HL-60/S4 treated with retinoic acid at 250 ng/mL for 4 days and 3 days (cell line): ENCODE measurements around the gene SEC63.
"Not testable (repeated sequence)": the region's sequence is repeated elsewhere in the genome, so short reads cannot be mapped to it uniquely, and the experiment has no call there.

Experiments
- in situ Hi-C: fragments of 300-500 bp; cut with MboI; formaldehyde crosslinking; loops from 2 replicates; pipeline ENCODE4 v1.7.0; 2022; ENCODE audit warnings: low sequenced_read_pairs

Gene SEC63

GRCh38 chr6:107932580-107932979 is 25.4 kb downstream of the SEC63 start:
- in situ Hi-C loops, result no loop called here

GRCh38 chr6:107931894-107932293 is 26.1 kb downstream of the SEC63 start:
- in situ Hi-C loops, result no loop called here

GRCh38 chr6:107928984-107929383 is 29.0 kb downstream of the SEC63 start:
- in situ Hi-C loops, result no loop called here

- in situ Hi-C loops, result not testable (repeated sequence)
These were observed 31.1 kb downstream of the SEC63 start for GRCh38 chr6:107926697-107927544.

GRCh38 chr6:107917451-107918375 is 40.3 kb downstream of the SEC63 start:
- in situ Hi-C loops, result no loop called here

- in situ Hi-C loops, result not testable (repeated sequence)
These were observed 41.0 kb downstream of the SEC63 start for GRCh38 chr6:107916961-107917360.

- in situ Hi-C loops, result no loop called here
These were observed 46.3 kb downstream of the SEC63 start for GRCh38 chr6:107911692-107912091.

- in situ Hi-C loops, result no loop called here
These were observed 63.1 kb downstream of the SEC63 start for GRCh38 chr6:107894809-107895396.

GRCh38 chr6:107890431-107890830 is 67.6 kb downstream of the SEC63 start:
- in situ Hi-C loops, result not testable (repeated sequence)

GRCh38 chr6:107885950-107886349 is 72.1 kb downstream of the SEC63 start:
- in situ Hi-C loops, result not testable (repeated sequence)

- in situ Hi-C loops, result no loop called here
These were observed 78.1 kb downstream of the SEC63 start for GRCh38 chr6:107879941-107880340.

- in situ Hi-C loops, result no loop called here
These were observed 80.0 kb downstream of the SEC63 start for GRCh38 chr6:107877968-107878367.

- in situ Hi-C loops, result no loop called here
These were observed 86.0 kb downstream of the SEC63 start for GRCh38 chr6:107871976-107872375.

GRCh38 chr6:107871512-107871911 is 86.5 kb downstream of the SEC63 start:
- in situ Hi-C loops, result not testable (repeated sequence)

GRCh38 chr6:107871016-107871415 is 87.0 kb downstream of the SEC63 start:
- in situ Hi-C loops, result no loop called here

GRCh38 chr6:107870381-107870780 is 87.6 kb downstream of the SEC63 start:
- in situ Hi-C loops, result no loop called here

- in situ Hi-C loops, result no loop called here
These were observed 88.1 kb downstream of the SEC63 start for GRCh38 chr6:107869871-107870270.

GRCh38 chr6:107868867-107869611 is 89.0 kb downstream of the SEC63 start:
- in situ Hi-C loops, result no loop called here

GRCh38 chr6:107867302-107867615 is 90.7 kb downstream of the SEC63 start:
- in situ Hi-C loops, result no loop called here

- in situ Hi-C loops, result no loop called here
These were observed 91.3 kb downstream of the SEC63 start for GRCh38 chr6:107866606-107867301.
